ENCODE measurements around the gene NOL11. TPM values are rescaled to one million over a fixed set of nuclear protein-coding genes. Genes with fewer than 3 reads are reported as not detected.

The NOL11 gene
- polyA plus RNA-seq, 1 of the 3 experiments (the other 2 are of a cell fraction) = 27.0 TPM

- no peak for TF ChIP-seq USF1 (IDR thresholded peaks at IDR 0.05; ENCODE audit: borderline replicate concordance, low read depth)
- no peak for TF ChIP-seq NRF1 (IDR thresholded peaks at IDR 0.05; ENCODE audit: low read depth, low read length)
- no peak for TF ChIP-seq CTCF (IDR thresholded peaks at IDR 0.05)
- TF ChIP-seq TEAD4 (IDR thresholded peaks at IDR 0.05; ENCODE audit: borderline replicate concordance, insufficient read depth) = no peak
- no peak for TF ChIP-seq MXI1 (IDR thresholded peaks at IDR 0.05; ENCODE audit: low read depth, low read length)
- no peak for TF ChIP-seq SIN3A (IDR thresholded peaks at IDR 0.05; ENCODE audit: borderline replicate concordance, low read depth, low read length)
- no peak for TF ChIP-seq SMC3 (IDR thresholded peaks at IDR 0.05; ENCODE audit: low read depth, low read length)
- TF ChIP-seq RCOR1 (IDR thresholded peaks at IDR 0.05; ENCODE audit: low read length) = no peak
- no peak for TF ChIP-seq GABPA (IDR thresholded peaks at IDR 0.05; ENCODE audit: low read depth)
- TF ChIP-seq ELF1 (IDR thresholded peaks at IDR 0.05) = no peak
These were observed 30.0 kb downstream of the NOL11 start (continued) for GRCh38 chr17:67747681-67748235.

GRCh38 chr17:67750067-67750466, 32.3 kb downstream of the NOL11 start:
- Histone ChIP-seq H3F3A (replicated peaks; ENCODE audit: insufficient read depth) (peaks cover 9% of the 10 kb centered on the region), H3K27ac (ENCODE audit: low read depth in 2 of 2, low read length in 1 of 2) (no peak overlapping the region), H3K79me2 (ENCODE audit: insufficient read depth) (no peaks in the 10 kb centered on the region), H3K9me3 (no peaks in the 10 kb centered on the region), H2AFZ (ENCODE audit: low read depth) (no peak overlapping the region), H3K4me2 (no peak overlapping the region), H3K4me3 (ENCODE audit: low read depth in 2 of 2, low read length in 1 of 2) (no peak overlapping the region), H3K4me1 (ENCODE audit: control insufficient read depth in 1 of 2, insufficient read depth in 2 of 2, low read depth in 1 of 2, low read length in 1 of 2) (no peaks in the 10 kb centered on the region), H3K9ac (no peak overlapping the region), H3K27me3 (ENCODE audit: insufficient read depth) (no peaks in the 10 kb centered on the region), H4K20me1 (ENCODE audit: insufficient read depth) (no peaks in the 10 kb centered on the region), H3K9me2 (no peaks in the 10 kb centered on the region), H3K36me3 (replicated peaks in 1 of 2; ENCODE audit: control insufficient read depth in 1 of 2, insufficient read depth in 2 of 2, low read length in 1 of 2) (peaks cover 12 to 61% of the 10 kb centered on the region in 2 experiments)
- 95% methylated on average over 4 of the region's 4 CpGs for WGBS (ENCODE audit: low lambda C conversion rate)
- no peak for DNase-seq
- ChIA-PET POLR2A (no interaction called here), CTCF (interaction anchor here (1.0 to 1.6 kb wide), 3 partner anchors 9 to 17 kb away, joined by 3 to 4 read pairs (median 3); no protein-coding TSS in a partner anchor)
- no peak for TF ChIP-seq SIN3A (IDR thresholded peaks at IDR 0.05; ENCODE audit: borderline replicate concordance, low read depth, low read length)
- TF ChIP-seq EZH2phosphoT487 (IDR thresholded peaks at IDR 0.05; ENCODE audit: borderline replicate concordance, low read depth) = no peak
- TF ChIP-seq EP300 (IDR thresholded peaks at IDR 0.05; ENCODE audit: borderline replicate concordance in 1 of 2, low read depth in 1 of 2, low read length in 1 of 2) = no peak
- TF ChIP-seq NFIC (IDR thresholded peaks at IDR 0.05; ENCODE audit: borderline replicate concordance) = no peak
- TF ChIP-seq REST (IDR thresholded peaks at IDR 0.05; ENCODE audit: low read depth, low read length) = no peak
- TF ChIP-seq FOXM1 (IDR thresholded peaks at IDR 0.05; ENCODE audit: low read depth) = no peak
- no peak for TF ChIP-seq FOXJ3 (CRISPR knock-in tag; IDR thresholded peaks at IDR 0.05)
- no peak for TF ChIP-seq RFX5 (IDR thresholded peaks at IDR 0.05; ENCODE audit: low read length)

Data from SK-N-SH (cell line).